Measurements from ENCODE around the gene CFAP210.

CFAP210 gene

GRCh38 chr2:169673106-169673505 lies 21.1 kb downstream of the CFAP210 start:
- TF ChIP-seq CTCF (IDR thresholded peaks at IDR 0.05; ENCODE audit: low read length) (no peak), EZH2 (optimal IDR thresholded peaks at IDR 0.05; ENCODE audit: low read depth, low read length) (no peak), EZH2phosphoT487 (IDR thresholded peaks at IDR 0.05; ENCODE audit: low read length) (no peak)

GRCh38 chr2:169672406-169672805 lies 21.8 kb downstream of the CFAP210 start:
- Histone ChIP-seq H3K9ac (ENCODE audit: low read length) (no peak overlapping the region), H3K9me3 (replicated peaks; ENCODE audit: insufficient read depth, low read length) (no peaks in the 10 kb centered on the region), H3K27ac (ENCODE audit: low read length) (no peak overlapping the region), H3K4me1 (ENCODE audit: low read length) (peaks cover 12% of the 10 kb centered on the region; the same call in 1 of the 2 replicates), H3K27me3 (replicated peaks; ENCODE audit: insufficient read depth, low read length) (no peaks in the 10 kb centered on the region), H3K4me3 (ENCODE audit: low read length) (no peak overlapping the region), H3K79me2 (ENCODE audit: low read length) (no peaks in the 10 kb centered on the region), H3K36me3 (replicated peaks; ENCODE audit: insufficient read depth, low read length) (no peaks in the 10 kb centered on the region), H4K20me1 (ENCODE audit: insufficient read depth, low read length) (no peaks in the 10 kb centered on the region), H3K9me2 (replicated peaks; ENCODE audit: insufficient read depth, low read length) (no peaks in the 10 kb centered on the region), H3F3A (ENCODE audit: insufficient read depth, low read length) (no peaks in the 10 kb centered on the region), H2AFZ (ENCODE audit: low read length) (no peak overlapping the region), H3K4me2 (ENCODE audit: low read depth, low read length) (no peak overlapping the region)
- TF ChIP-seq EZH2phosphoT487 (IDR thresholded peaks at IDR 0.05; ENCODE audit: low read length) (no peak), CTCF (IDR thresholded peaks at IDR 0.05; ENCODE audit: low read length) (no peak), EZH2 (optimal IDR thresholded peaks at IDR 0.05; ENCODE audit: low read depth, low read length) (no peak)
- DNase-seq = no peak

More at GRCh38 chr2:169673106-169673505, 21.1 kb downstream of the CFAP210 start:
- H3K4me3 ChIP-seq (ENCODE audit: low read length) = no peak overlapping the region
- no peaks in the 10 kb centered on the region for H4K20me1 ChIP-seq (ENCODE audit: insufficient read depth, low read length)
- no peaks in the 10 kb centered on the region for H3K27me3 ChIP-seq (replicated peaks; ENCODE audit: insufficient read depth, low read length)
- H3F3A ChIP-seq (ENCODE audit: insufficient read depth, low read length) = no peaks in the 10 kb centered on the region
- no peaks in the 10 kb centered on the region for H3K9me3 ChIP-seq (replicated peaks; ENCODE audit: insufficient read depth, low read length)
- no peak for DNase-seq
- H3K9ac ChIP-seq (ENCODE audit: low read length) = no peak overlapping the region
- H3K27ac ChIP-seq (ENCODE audit: low read length) = no peak overlapping the region
- no peaks in the 10 kb centered on the region for H3K36me3 ChIP-seq (replicated peaks; ENCODE audit: insufficient read depth, low read length)
- H3K79me2 ChIP-seq (ENCODE audit: low read length) = no peaks in the 10 kb centered on the region
- no peaks in the 10 kb centered on the region for H3K9me2 ChIP-seq (replicated peaks; ENCODE audit: insufficient read depth, low read length)
- H3K4me2 ChIP-seq (ENCODE audit: low read depth, low read length) = no peak overlapping the region
- peaks cover 12% of the 10 kb centered on the region; the same call in 1 of the 2 replicates for H3K4me1 ChIP-seq (ENCODE audit: low read length)
- H2AFZ ChIP-seq (ENCODE audit: low read length) = no peak overlapping the region

GRCh38 chr2:169670937-169671336 lies 23.3 kb downstream of the CFAP210 start:
- H4K20me1 ChIP-seq (ENCODE audit: insufficient read depth, low read length) = no peaks in the 10 kb centered on the region
- no peaks in the 10 kb centered on the region for H3K36me3 ChIP-seq (replicated peaks; ENCODE audit: insufficient read depth, low read length)
- H3K9me3 ChIP-seq (replicated peaks; ENCODE audit: insufficient read depth, low read length) = no peaks in the 10 kb centered on the region
- no peaks in the 10 kb centered on the region for H3K27me3 ChIP-seq (replicated peaks; ENCODE audit: insufficient read depth, low read length)
- no peak overlapping the region for H3K27ac ChIP-seq (ENCODE audit: low read length)
- no peaks in the 10 kb centered on the region for H3K9me2 ChIP-seq (replicated peaks; ENCODE audit: insufficient read depth, low read length)
- no peak for TF ChIP-seq EZH2 (optimal IDR thresholded peaks at IDR 0.05; ENCODE audit: low read depth, low read length)
- no peak for TF ChIP-seq EZH2phosphoT487 (IDR thresholded peaks at IDR 0.05; ENCODE audit: low read length)
- no peak for TF ChIP-seq CTCF (IDR thresholded peaks at IDR 0.05; ENCODE audit: low read length)
- H3F3A ChIP-seq (ENCODE audit: insufficient read depth, low read length) = no peaks in the 10 kb centered on the region
- H2AFZ ChIP-seq (ENCODE audit: low read length) = no peak overlapping the region
- no peak overlapping the region for H3K9ac ChIP-seq (ENCODE audit: low read length)
- H3K4me2 ChIP-seq (ENCODE audit: low read depth, low read length) = no peak overlapping the region
- no peak for DNase-seq
- no peak overlapping the region for H3K4me3 ChIP-seq (ENCODE audit: low read length)
- H3K4me1 ChIP-seq (ENCODE audit: low read length) = peaks cover 12% of the 10 kb centered on the region; the same call in 1 of the 2 replicates
- no peaks in the 10 kb centered on the region for H3K79me2 ChIP-seq (ENCODE audit: low read length)

Measured in MM.1S (cell line).